Kidney (tissue), 14 donors: Measurements from ENCODE around the gene ENOX1. TPM values are rescaled to one million over a fixed set of nuclear protein-coding genes. Genes with fewer than 3 reads are reported as not detected.

ENCODE experiments used
- DNase-seq, 5 donors: peaks; one replicate each; pipeline ENCODE4 v3.0.0-alpha.2; 2013 to 2020
- FAIRE-seq: peaks from 2 replicates; lab custom pipeline; 2012; peaks lifted over from hg19 to GRCh38; lab: Jason Lieb, UNC
- H3K27ac ChIP-seq, 2 donors: one replicate each; pipeline ENCODE4 v1.7.0; 2013; ENCODE audit warnings: low read depth in 2 of 2, low read length in 2 of 2, inconsistent platforms in 1 of 2
- H3K27me3 ChIP-seq: one replicate; pipeline ENCODE4 v1.7.1; 2013; ENCODE audit warnings: low read length, inconsistent platforms; ENCODE audit not compliant: control insufficient read depth, insufficient read depth
- H3K36me3 ChIP-seq, 3 donors: one replicate each; pipeline versions ENCODE4 v1.7.0 to v1.7.1; 2013; ENCODE audit warnings: low read length in 3 of 3, control low read depth in 1 of 3, inconsistent platforms in 1 of 3; ENCODE audit not compliant: insufficient read depth in 3 of 3, control insufficient read depth in 2 of 3
- H3K4me1 ChIP-seq, 3 donors: one replicate each; pipeline versions ENCODE4 v1.7.0 to v1.7.1; 2013; ENCODE audit warnings: low read length in 3 of 3, inconsistent platforms in 1 of 3, low read depth in 1 of 3; ENCODE audit not compliant: control insufficient read depth in 2 of 3, insufficient read depth in 2 of 3
- H3K4me3 ChIP-seq, 3 donors: one replicate each; pipeline versions ENCODE4 v1.7.0 to v1.8.1; 2013; ENCODE audit warnings: low read length in 3 of 3, control low read depth in 1 of 3, inconsistent platforms in 1 of 3
- H3K9ac ChIP-seq, 3 donors: one replicate each; pipeline versions ENCODE4 v1.7.0 to v1.7.1; 2013; ENCODE audit warnings: low read length in 3 of 3, control low read depth in 1 of 3, inconsistent platforms in 1 of 3
- H3K9me3 ChIP-seq, 3 donors: one replicate each; pipeline versions ENCODE4 v1.7.0 to v1.7.1; 2013; ENCODE audit warnings: low read length in 3 of 3, control low read depth in 1 of 3, inconsistent platforms in 1 of 3; ENCODE audit not compliant: control insufficient read depth in 2 of 3, insufficient read depth in 1 of 3
- intact Hi-C: fragments of 100-400 bp; cut with DNase I; formaldehyde crosslinking; loops from one replicate; pipeline ENCODE4 v1.11.1; 2022
- polyA plus RNA-seq: library from polyadenylated mRNA; stranded (reverse); fragments of 350-450 nt; fragmentation: Illumina TruSeq; extraction: RNeasy Lipid Tissue Mini Kit (QIAGEN cat#74804); gene quantifications from one replicate; pipeline ENCODE4 v1.2.3, GENCODE V29; 2014; ENCODE audit warnings: low read depth, low replicate concordance; ENCODE audit not compliant: insufficient read depth
- total RNA-seq: library from RNA; stranded (reverse); fragmentation: NEBNext Ultra II Directional; extraction: Animal tissue kit (Norgen Biotek cat#: 25700); gene quantifications from one replicate; pipeline ENCODE4 v1.2.1, GENCODE V29; 2021
- TF ChIP-seq, protein P1 (sequence below): IDR thresholded peaks from 3 replicates; pipeline ENCODE4 v1.5.1; 2012; ENCODE audit warnings: mild to moderate bottlenecking, moderate library complexity, borderline replicate concordance; ENCODE audit not compliant: insufficient read depth; ENCODE audit errors: extremely low read depth
- donor health status: control.
- donor health status: control.
- donor health status: control.
- donor health status: control.
- donor health status: control.
- donor health status: DM: yes; HTN: yes; CAD: no.
- donor health status: Normal renal cell carcinoma (clear cell type).

ENOX1 gene
- total and polyA plus RNA-seq, 2 donors from 2014 or later = 4.9 to 6.8 TPM

DNA sequence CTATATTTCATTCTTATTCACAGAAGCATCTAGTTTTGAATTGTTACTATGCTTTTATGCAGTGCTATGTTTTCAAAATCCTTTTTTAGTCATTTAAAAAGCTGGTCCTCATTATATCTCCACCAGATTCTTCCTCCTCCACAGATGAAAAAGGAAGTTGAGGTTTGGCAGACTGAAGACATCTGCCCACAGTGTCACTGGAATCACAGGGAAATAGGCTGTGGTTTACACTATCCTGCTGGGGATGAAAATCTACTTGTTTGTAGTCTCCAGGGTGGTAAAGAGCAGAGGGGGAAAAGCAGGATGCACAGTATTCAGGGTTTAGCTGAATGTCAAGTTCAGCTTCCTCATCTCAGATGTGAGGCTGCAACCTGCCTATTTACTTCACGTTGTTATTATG, 412.2 kb downstream of the ENOX1 start:
- TF ChIP-seq, protein P1, sequence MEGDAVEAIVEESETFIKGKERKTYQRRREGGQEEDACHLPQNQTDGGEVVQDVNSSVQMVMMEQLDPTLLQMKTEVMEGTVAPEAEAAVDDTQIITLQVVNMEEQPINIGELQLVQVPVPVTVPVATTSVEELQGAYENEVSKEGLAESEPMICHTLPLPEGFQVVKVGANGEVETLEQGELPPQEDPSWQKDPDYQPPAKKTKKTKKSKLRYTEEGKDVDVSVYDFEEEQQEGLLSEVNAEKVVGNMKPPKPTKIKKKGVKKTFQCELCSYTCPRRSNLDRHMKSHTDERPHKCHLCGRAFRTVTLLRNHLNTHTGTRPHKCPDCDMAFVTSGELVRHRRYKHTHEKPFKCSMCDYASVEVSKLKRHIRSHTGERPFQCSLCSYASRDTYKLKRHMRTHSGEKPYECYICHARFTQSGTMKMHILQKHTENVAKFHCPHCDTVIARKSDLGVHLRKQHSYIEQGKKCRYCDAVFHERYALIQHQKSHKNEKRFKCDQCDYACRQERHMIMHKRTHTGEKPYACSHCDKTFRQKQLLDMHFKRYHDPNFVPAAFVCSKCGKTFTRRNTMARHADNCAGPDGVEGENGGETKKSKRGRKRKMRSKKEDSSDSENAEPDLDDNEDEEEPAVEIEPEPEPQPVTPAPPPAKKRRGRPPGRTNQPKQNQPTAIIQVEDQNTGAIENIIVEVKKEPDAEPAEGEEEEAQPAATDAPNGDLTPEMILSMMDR = no peak
- FAIRE-seq = no peak
- intact Hi-C loops = no loop called here

DNA sequence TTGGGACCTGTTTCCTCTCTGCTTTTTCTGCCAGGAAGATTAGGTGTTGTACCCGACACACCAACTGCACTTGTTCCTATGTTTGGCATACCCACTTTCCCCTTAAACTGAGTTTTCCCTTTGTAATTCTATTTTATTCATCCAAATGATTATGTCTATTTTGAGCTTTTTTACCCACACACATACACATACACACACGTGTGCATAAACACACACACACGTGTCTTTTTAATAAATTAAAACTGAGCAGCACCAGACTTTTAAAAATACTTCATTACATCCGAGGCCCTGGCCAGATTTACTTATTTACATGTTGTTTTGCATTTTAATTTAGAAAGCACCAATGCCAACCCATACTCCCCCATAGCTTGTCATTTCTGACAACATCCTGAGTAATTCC, 413.4 kb downstream of the ENOX1 start:
- Histone ChIP-seq H3K4me3 (no peak overlapping the region), H3K9me3 (no peaks in the 10 kb centered on the region), H3K27ac (no peak overlapping the region), H3K27me3 (no peaks in the 10 kb centered on the region), H3K9ac (no peak overlapping the region), H3K36me3 (no peaks in the 10 kb centered on the region), H3K4me1 (peaks cover 0 to 1% (median 0%) of the 10 kb centered on the region in 3 donors)
- intact Hi-C loops = no loop called here
- DNase-seq (no peak), FAIRE-seq (no peak)
- TF ChIP-seq, protein P1 = no peak

More for the DNA sequence above, 412.2 kb downstream of the ENOX1 start:
- no peak overlapping the region for H3K4me3 ChIP-seq
- no peak overlapping the region for H3K27ac ChIP-seq
- no peak for DNase-seq
- peaks cover 0 to 5% (median 0%) of the 10 kb centered on the region in 3 donors for H3K9me3 ChIP-seq
- no peaks in the 10 kb centered on the region for H3K27me3 ChIP-seq
- no peaks in the 10 kb centered on the region for H3K4me1 ChIP-seq
- H3K9ac ChIP-seq = no peak overlapping the region
- H3K36me3 ChIP-seq = no peaks in the 10 kb centered on the region

DNA sequence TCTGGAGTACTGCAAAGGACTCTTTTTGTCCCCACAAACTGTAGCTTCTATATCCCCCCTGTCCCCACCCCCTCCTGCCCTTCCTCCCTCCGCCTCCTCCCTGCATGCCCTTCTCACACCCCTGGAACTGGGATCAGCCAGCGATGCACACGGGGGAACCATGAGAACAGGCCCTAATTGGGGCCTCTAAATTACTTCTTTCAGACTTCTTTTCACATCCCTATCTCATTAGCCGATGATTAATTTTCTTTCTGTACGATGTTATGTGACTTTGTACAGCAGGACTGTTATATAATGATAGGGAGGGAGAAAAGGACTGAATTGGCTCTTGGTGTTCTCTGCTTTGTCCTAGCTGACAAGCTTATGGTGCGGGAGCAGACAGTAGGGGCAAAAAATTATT, 415.9 kb downstream of the ENOX1 start:
- H3K36me3 ChIP-seq = no peaks in the 10 kb centered on the region
- H3K9me3 ChIP-seq = no peaks in the 10 kb centered on the region
- H3K4me1 ChIP-seq = peaks cover 0 to 4% (median 2%) of the 10 kb centered on the region in 3 donors
- H3K4me3 ChIP-seq = no peak overlapping the region
- no peak overlapping the region for H3K27ac ChIP-seq
- intact Hi-C loops = no loop called here
- H3K9ac ChIP-seq = no peak overlapping the region
- no peak for FAIRE-seq
- TF ChIP-seq, protein P1 = no peak
- H3K27me3 ChIP-seq = no peaks in the 10 kb centered on the region
- DNase-seq = no peak

DNA sequence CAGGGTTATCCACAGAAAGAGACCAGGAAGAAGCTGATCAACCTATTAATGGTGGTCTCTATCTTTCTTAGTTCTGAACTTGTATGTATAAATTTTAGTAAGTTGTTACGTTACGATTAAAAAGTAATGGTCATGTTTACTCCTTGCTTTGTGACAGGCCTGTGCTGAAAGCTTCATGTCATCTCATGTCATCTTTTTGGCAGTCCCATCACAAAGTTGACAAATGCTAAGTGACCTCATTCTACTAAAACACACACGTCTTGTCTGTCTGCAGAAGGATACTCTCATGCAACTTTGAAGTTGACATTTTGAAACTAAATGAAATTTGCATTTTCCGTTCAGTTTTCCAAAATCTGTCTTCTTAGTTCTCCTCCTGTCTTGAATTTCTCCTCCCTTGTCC, 417.5 kb downstream of the ENOX1 start:
- H3K9me3 ChIP-seq = no peaks in the 10 kb centered on the region
- intact Hi-C loops = no loop called here
- no peak overlapping the region for H3K9ac ChIP-seq
- no peak for FAIRE-seq
- TF ChIP-seq, protein P1 = no peak
- DNase-seq = no peak
- H3K27ac ChIP-seq = no peak overlapping the region
- peaks cover 0 to 4% (median 2%) of the 10 kb centered on the region in 3 donors for H3K4me1 ChIP-seq
- H3K27me3 ChIP-seq = no peaks in the 10 kb centered on the region
- no peak overlapping the region for H3K4me3 ChIP-seq
- H3K36me3 ChIP-seq = no peaks in the 10 kb centered on the region
